Neural progenitor cell (in vitro differentiated cells): ENCODE measurements around the gene DEDD. TPM values are rescaled to one million over a fixed set of nuclear protein-coding genes. Genes with fewer than 3 reads are reported as not detected.

ENCODE experiments used
- DNase-seq: peaks from one replicate; pipeline ENCODE4 v3.0.0-alpha.2; 2016; ENCODE audit warnings: low spot score
- H2AFZ ChIP-seq: fragments of 200-600 bp; sonication (generic); replicated peaks from 2 replicates; pipeline ENCODE4 v1.6.1; 2016; ENCODE audit warnings: antibody characterized with exemption
- H3F3A ChIP-seq: fragments of 200-600 bp; sonication (generic); 2 replicates; pipeline ENCODE4 v1.6.1; 2016; ENCODE audit warnings: antibody characterized with exemption, low read depth
- H3K27ac ChIP-seq: fragments of 200-600 bp; sonication (generic); 2 replicates; pipeline ENCODE4 v1.5.1; 2016; ENCODE audit warnings: mild to moderate bottlenecking
- H3K27me3 ChIP-seq: fragments of 200-600 bp; sonication (generic); 2 replicates; pipeline ENCODE4 v1.6.1; 2016; ENCODE audit warnings: mild to moderate bottlenecking, moderate library complexity
- H3K36me3 ChIP-seq: fragments of 200-600 bp; sonication (generic); 2 replicates; pipeline ENCODE4 v1.5.1; 2016
- H3K4me1 ChIP-seq: fragments of 200-600 bp; sonication (generic); 2 replicates; pipeline ENCODE4 v1.6.1; 2016; ENCODE audit warnings: mixed run types
- H3K4me2 ChIP-seq: fragments of 200-600 bp; sonication (generic); 2 replicates; pipeline ENCODE4 v1.6.1; 2016
- H3K4me3 ChIP-seq: fragments of 200-600 bp; sonication (generic); 2 replicates; pipeline ENCODE4 v1.5.1; 2016
- H3K79me2 ChIP-seq: fragments of 200-600 bp; sonication (generic); 2 replicates; pipeline ENCODE4 v1.6.1; 2016; ENCODE audit warnings: low read depth
- H3K9ac ChIP-seq: fragments of 200-600 bp; sonication (generic); 2 replicates; pipeline ENCODE4 v1.6.1; 2016
- H3K9me3 ChIP-seq: fragments of 200-600 bp; sonication (generic); 2 replicates; pipeline ENCODE4 v1.5.1; 2016; ENCODE audit warnings: low read depth
- H4K20me1 ChIP-seq: fragments of 200-600 bp; sonication (generic); 2 replicates; pipeline ENCODE4 v1.6.1; 2016; ENCODE audit warnings: low read depth
- H3K27ac Mint-ChIP-seq: 3 replicates; pipeline ENCODE4 v1.8.0; 2021; ENCODE audit warnings: mixed read lengths
- H3K27me3 Mint-ChIP-seq: 2 replicates; pipeline ENCODE4 v1.8.0; 2022; ENCODE audit warnings: low read depth, mild to moderate bottlenecking, inconsistent platforms, moderate library complexity, mixed read lengths; ENCODE audit not compliant: insufficient read depth
- H3K36me3 Mint-ChIP-seq: 3 replicates; pipeline ENCODE4 v1.8.0; 2021; ENCODE audit warnings: mixed read lengths
- H3K4me1 Mint-ChIP-seq: 3 replicates; pipeline ENCODE4 v1.8.0; 2021; ENCODE audit warnings: mixed read lengths
- H3K4me3 Mint-ChIP-seq: 3 replicates; pipeline ENCODE4 v1.8.0; 2021; ENCODE audit warnings: mild to moderate bottlenecking, moderate library complexity, mixed read lengths
- H3K9me3 Mint-ChIP-seq: 3 replicates; pipeline ENCODE4 v1.8.0; 2020; ENCODE audit warnings: mixed read lengths
- EZH2 ChIP-seq: fragments of 200-600 bp; sonication (generic); IDR thresholded peaks from 2 replicates; pipeline ENCODE4 v1.6.1; 2017; ENCODE audit warnings: antibody characterized with exemption, mild to moderate bottlenecking, moderate library complexity
- EZH2phosphoT487 ChIP-seq: fragments of 200-600 bp; sonication (generic); IDR thresholded peaks from 2 replicates; pipeline ENCODE4 v1.6.1; 2017; ENCODE audit warnings: antibody characterized with exemption
- total RNA-seq: library from RNA; depleted of rRNA; stranded (reverse); fragments of >200 nt; gene quantifications from 2 replicates; pipeline ENCODE4 v1.2.3, GENCODE V29; 2015; ENCODE audit warnings: low replicate concordance
- TF ChIP-seq, protein P1 (sequence below): fragments of 200-600 bp; sonication (generic); IDR thresholded peaks from 2 replicates; pipeline ENCODE4 v1.5.1; 2017; ENCODE audit warnings: antibody characterized with exemption, mild to moderate bottlenecking

The DEDD gene
- total RNA-seq, 1 donor from 2014 or later, result 29.7 TPM

DNA sequence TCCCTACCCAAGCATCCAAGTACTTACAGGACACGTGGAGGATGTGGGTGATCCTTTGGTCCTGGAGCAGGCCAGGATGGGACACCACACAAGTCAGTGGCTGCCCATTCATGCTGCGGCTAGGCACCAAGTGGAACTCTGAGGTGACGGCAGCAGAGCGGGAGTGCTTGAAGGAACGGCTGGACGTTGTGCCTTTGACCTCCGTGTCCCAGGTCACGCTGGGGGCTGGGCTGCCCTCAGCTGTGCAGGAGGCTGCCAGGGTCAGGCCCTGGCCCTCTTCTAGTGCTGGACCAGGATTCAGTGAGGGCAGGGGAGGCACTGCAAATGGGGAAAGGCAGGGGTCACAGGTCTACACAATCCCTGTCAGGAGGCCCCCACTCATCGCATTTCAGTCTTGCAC lies 55.0 kb downstream of the DEDD start:
- H3K27me3 Mint-ChIP-seq, result peaks cover 9% of the 10 kb centered on the region

GRCh38 chr1:161076410-161076809 lies 56.1 kb downstream of the DEDD start:
- H3K4me2 ChIP-seq, result no peak overlapping the region
- H3K4me3 ChIP-seq, result no peak overlapping the region
- H4K20me1 ChIP-seq, result no peaks in the 10 kb centered on the region
- no peaks in the 10 kb centered on the region for H3K79me2 ChIP-seq
- H3K4me1 ChIP-seq, result no peaks in the 10 kb centered on the region
- Mint-ChIP-seq H3K4me1 (peaks cover 17% of the 10 kb centered on the region), H3K36me3 (no peaks in the 10 kb centered on the region), H3K27ac (no peak overlapping the region), H3K9me3 (peaks cover 3% of the 10 kb centered on the region), H3K27me3 (peaks cover 9% of the 10 kb centered on the region), H3K4me3 (no peak overlapping the region)
- H2AFZ ChIP-seq, result no peak overlapping the region
- H3K36me3 ChIP-seq, result no peaks in the 10 kb centered on the region
- no peak overlapping the region for H3K27ac ChIP-seq
- H3K9ac ChIP-seq, result no peak overlapping the region
- DNase-seq, result no peak
- no peak for TF ChIP-seq EZH2phosphoT487
- no peak for TF ChIP-seq EZH2
- TF ChIP-seq, protein P1, sequence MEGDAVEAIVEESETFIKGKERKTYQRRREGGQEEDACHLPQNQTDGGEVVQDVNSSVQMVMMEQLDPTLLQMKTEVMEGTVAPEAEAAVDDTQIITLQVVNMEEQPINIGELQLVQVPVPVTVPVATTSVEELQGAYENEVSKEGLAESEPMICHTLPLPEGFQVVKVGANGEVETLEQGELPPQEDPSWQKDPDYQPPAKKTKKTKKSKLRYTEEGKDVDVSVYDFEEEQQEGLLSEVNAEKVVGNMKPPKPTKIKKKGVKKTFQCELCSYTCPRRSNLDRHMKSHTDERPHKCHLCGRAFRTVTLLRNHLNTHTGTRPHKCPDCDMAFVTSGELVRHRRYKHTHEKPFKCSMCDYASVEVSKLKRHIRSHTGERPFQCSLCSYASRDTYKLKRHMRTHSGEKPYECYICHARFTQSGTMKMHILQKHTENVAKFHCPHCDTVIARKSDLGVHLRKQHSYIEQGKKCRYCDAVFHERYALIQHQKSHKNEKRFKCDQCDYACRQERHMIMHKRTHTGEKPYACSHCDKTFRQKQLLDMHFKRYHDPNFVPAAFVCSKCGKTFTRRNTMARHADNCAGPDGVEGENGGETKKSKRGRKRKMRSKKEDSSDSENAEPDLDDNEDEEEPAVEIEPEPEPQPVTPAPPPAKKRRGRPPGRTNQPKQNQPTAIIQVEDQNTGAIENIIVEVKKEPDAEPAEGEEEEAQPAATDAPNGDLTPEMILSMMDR, result no peak
- no peaks in the 10 kb centered on the region for H3K9me3 ChIP-seq
- no peaks in the 10 kb centered on the region for H3F3A ChIP-seq
- H3K27me3 ChIP-seq, result no peaks in the 10 kb centered on the region

More for the DNA sequence above, 55.0 kb downstream of the DEDD start:
- no peak for DNase-seq
- no peak overlapping the region for H3K9ac ChIP-seq
- no peaks in the 10 kb centered on the region for H4K20me1 ChIP-seq
- no peaks in the 10 kb centered on the region for H3F3A ChIP-seq
- Mint-ChIP-seq H3K36me3 (no peaks in the 10 kb centered on the region), H3K4me3 (no peak overlapping the region), H3K4me1 (peaks cover 11% of the 10 kb centered on the region), H3K9me3 (peaks cover 3% of the 10 kb centered on the region), H3K27ac (no peak overlapping the region)
- TF ChIP-seq EZH2, result no peak
- no peak for TF ChIP-seq EZH2phosphoT487
- no peaks in the 10 kb centered on the region for H3K36me3 ChIP-seq
- no peak overlapping the region for H2AFZ ChIP-seq
- no peaks in the 10 kb centered on the region for H3K9me3 ChIP-seq
- no peaks in the 10 kb centered on the region for H3K27me3 ChIP-seq
- no peaks in the 10 kb centered on the region for H3K79me2 ChIP-seq
- no peak overlapping the region for H3K4me2 ChIP-seq
- H3K27ac ChIP-seq, result no peak overlapping the region
- no peaks in the 10 kb centered on the region for H3K4me1 ChIP-seq
- no peak overlapping the region for H3K4me3 ChIP-seq

- Mint-ChIP-seq H3K4me3 (no peak overlapping the region), H3K9me3 (peaks cover 3% of the 10 kb centered on the region), H3K27ac (peak overlapping the region; percentile 43), H3K36me3 (no peaks in the 10 kb centered on the region), H3K27me3 (peaks cover 5% of the 10 kb centered on the region), H3K4me1 (peaks cover 15% of the 10 kb centered on the region)
- no peaks in the 10 kb centered on the region for H4K20me1 ChIP-seq
- H3K79me2 ChIP-seq, result no peaks in the 10 kb centered on the region
- H3K27me3 ChIP-seq, result no peaks in the 10 kb centered on the region
- no peaks in the 10 kb centered on the region for H3K36me3 ChIP-seq
- H3K27ac ChIP-seq, result no peak overlapping the region
- no peaks in the 10 kb centered on the region for H3K4me1 ChIP-seq
- H3K9ac ChIP-seq, result no peak overlapping the region
- TF ChIP-seq EZH2phosphoT487, result no peak
- TF ChIP-seq, protein P1, result no peak
- TF ChIP-seq EZH2, result no peak
- DNase-seq, result no peak
- H3K4me2 ChIP-seq, result no peak overlapping the region
- no peaks in the 10 kb centered on the region for H3K9me3 ChIP-seq
- no peak overlapping the region for H3K4me3 ChIP-seq
- no peak overlapping the region for H2AFZ ChIP-seq
- H3F3A ChIP-seq, result no peaks in the 10 kb centered on the region
Observed at GRCh38 chr1:161074676-161075368, 57.6 kb downstream of the DEDD start.

GRCh38 chr1:161073474-161074121 lies 58.9 kb downstream of the DEDD start:
- Histone ChIP-seq H3K4me1 (no peaks in the 10 kb centered on the region), H3K9me3 (no peaks in the 10 kb centered on the region), H3K4me2 (no peak overlapping the region), H4K20me1 (no peaks in the 10 kb centered on the region), H3K9ac (no peak overlapping the region), H3K27ac (no peak overlapping the region), H3K79me2 (no peaks in the 10 kb centered on the region), H3K36me3 (no peaks in the 10 kb centered on the region), H2AFZ (no peak overlapping the region), H3K4me3 (no peak overlapping the region), H3F3A (no peaks in the 10 kb centered on the region), H3K27me3 (no peaks in the 10 kb centered on the region)
- Mint-ChIP-seq H3K27ac (peak overlapping the region; percentile 23), H3K27me3 (peaks cover 2% of the 10 kb centered on the region), H3K36me3 (no peaks in the 10 kb centered on the region), H3K9me3 (no peaks in the 10 kb centered on the region), H3K4me3 (peak overlapping the region; percentile 36), H3K4me1 (peaks cover 15% of the 10 kb centered on the region)
- TF ChIP-seq EZH2 (no peak), EZH2phosphoT487 (no peak)
- TF ChIP-seq, protein P1, result no peak
- no peak for DNase-seq
